HEK293 (cell line): Measurements from ENCODE around the gene TMCC2.
A peak's percentile ranks its signal among the peaks of the same experiment; 100 is the strongest.

ENCODE experiments used
- CTCF ChIA-PET: fragments of 350-600 bp; formaldehyde crosslinking; extraction: SDS; loops from one replicate; lab custom pipeline; 2021; ENCODE audit warnings: antibody characterized with exemption; lab: Yijun Ruan, JAX
- POLR2A ChIA-PET: fragments of 300-600 bp; formaldehyde crosslinking; extraction: SDS; loops from one replicate; lab custom pipeline; 2020; ENCODE audit warnings: antibody characterized with exemption, inconsistent platforms; lab: Yijun Ruan, JAX
- H3K27ac ChIP-seq: fragments of 200-500 bp; sonication (Bioruptor generic); 2 replicates; pipeline ENCODE4 v1.5.1; 2014; ENCODE audit warnings: low read depth, low read length, control low read depth, inconsistent platforms; ENCODE audit errors: extremely low read depth
- H3K36me3 ChIP-seq, 2 experiments: fragments of 200-500 bp in 1 of 2; sonication (Bioruptor generic) in 1 of 2; 1 replicate in 1 of 2; 2 replicates in 1 of 2; pipeline ENCODE4 v1.5.1; 2014 to 2017; ENCODE audit warnings: inconsistent platforms in 2 of 2, low read length in 2 of 2; ENCODE audit not compliant: control insufficient read depth in 2 of 2, insufficient read depth in 1 of 2
- H3K4me1 ChIP-seq: fragments of 200-500 bp; sonication (Bioruptor generic); 2 replicates; pipeline ENCODE4 v1.5.1; 2014; ENCODE audit warnings: mild to moderate bottlenecking, low read length, inconsistent platforms; ENCODE audit not compliant: control insufficient read depth, insufficient read depth
- H3K4me3 ChIP-seq: 2 replicates; pipeline ENCODE4 v1.5.1; 2011; ENCODE audit warnings: low read depth, mild to moderate bottlenecking, control low read depth, low read length, moderate library complexity
- H3K9me3 ChIP-seq: fragments of 200-500 bp; sonication (Bioruptor generic); 2 replicates; pipeline ENCODE4 v1.5.1; 2014; ENCODE audit warnings: low read depth, low read length, inconsistent platforms; ENCODE audit not compliant: control insufficient read depth, insufficient read depth
- ATF2 ChIP-seq: fragments of 450-650 bp; formaldehyde crosslinking; IDR thresholded peaks from 2 replicates; pipeline ENCODE4 v1.5.1; 2016; ENCODE audit warnings: missing biosample characterization, missing genetic modification characterization, low read depth
- CTCF ChIP-seq: fragments of 450-650 bp; formaldehyde crosslinking; IDR thresholded peaks from 2 replicates; pipeline ENCODE4 v1.5.1; 2016; ENCODE audit warnings: missing biosample characterization, missing genetic modification characterization
- KLF8 ChIP-seq: fragments of 450-650 bp; formaldehyde crosslinking; IDR thresholded peaks from 2 replicates; pipeline ENCODE4 v1.5.1; 2016; ENCODE audit warnings: missing biosample characterization, missing genetic modification characterization
- PRDM10 ChIP-seq: fragments of 450-650 bp; formaldehyde crosslinking; IDR thresholded peaks from 2 replicates; pipeline ENCODE4 v1.5.1; 2016; ENCODE audit warnings: missing biosample characterization, missing genetic modification characterization
- PRDM6 ChIP-seq: fragments of 450-650 bp; formaldehyde crosslinking; IDR thresholded peaks from 2 replicates; pipeline ENCODE4 v1.5.1; 2017; ENCODE audit warnings: missing biosample characterization, missing genetic modification characterization
- ZBTB21 ChIP-seq: fragments of 450-650 bp; formaldehyde crosslinking; IDR thresholded peaks from 2 replicates; pipeline ENCODE4 v1.5.1; 2017; ENCODE audit warnings: missing biosample characterization, missing genetic modification characterization
- ZIC2 ChIP-seq: fragments of 450-650 bp; formaldehyde crosslinking; IDR thresholded peaks from 2 replicates; pipeline ENCODE4 v1.5.1; 2016; ENCODE audit warnings: missing biosample characterization, missing genetic modification characterization
- ZNF138 ChIP-seq: fragments of 450-650 bp; formaldehyde crosslinking; IDR thresholded peaks from 2 replicates; pipeline ENCODE4 v1.5.1; 2016; ENCODE audit warnings: missing biosample characterization, missing genetic modification characterization, borderline replicate concordance
- ZNF19 ChIP-seq: fragments of 450-650 bp; formaldehyde crosslinking; IDR thresholded peaks from 2 replicates; pipeline ENCODE4; 2016; ENCODE audit warnings: missing biosample characterization, missing genetic modification characterization, low read depth
- ZNF248 ChIP-seq: fragments of 450-650 bp; formaldehyde crosslinking; IDR thresholded peaks from 2 replicates; pipeline ENCODE4 v1.5.1; 2017; ENCODE audit warnings: missing biosample characterization, missing genetic modification characterization
- ZNF311 ChIP-seq: fragments of 450-650 bp; formaldehyde crosslinking; IDR thresholded peaks from 2 replicates; pipeline ENCODE4 v1.5.1; 2017; ENCODE audit warnings: missing biosample characterization, missing genetic modification characterization, borderline replicate concordance
- ZNF404 ChIP-seq: fragments of 450-650 bp; formaldehyde crosslinking; IDR thresholded peaks from 2 replicates; pipeline ENCODE4 v1.5.1; 2017; ENCODE audit warnings: missing biosample characterization, missing genetic modification characterization
- ZNF621 ChIP-seq: fragments of 450-650 bp; formaldehyde crosslinking; IDR thresholded peaks from 2 replicates; pipeline ENCODE4 v1.5.1; 2017; ENCODE audit warnings: missing biosample characterization, missing genetic modification characterization
- ZNF704 ChIP-seq: fragments of 450-650 bp; formaldehyde crosslinking; IDR thresholded peaks from 2 replicates; pipeline ENCODE4 v1.5.1; 2016; ENCODE audit warnings: missing biosample characterization, missing genetic modification characterization

The TMCC2 gene

GRCh38 chr1:205245096-205245495 is 17.4 kb downstream of the TMCC2 start:
- H3K27ac ChIP-seq = no peak overlapping the region
- ChIA-PET POLR2A (no interaction called here), CTCF (interaction anchor here (0.6 to 3.6 kb wide), 4 partner anchors 11 to 343 kb away, joined by 3 to 30 read pairs (median 4); no protein-coding TSS in a partner anchor)
- no peak for TF ChIP-seq ZNF621 (tag by site-specific recombination)
- TF ChIP-seq ZNF19 = no peak
- TF ChIP-seq ZNF404 (tag by site-specific recombination) = no peak
- TF ChIP-seq KLF8 (tag by site-specific recombination) = no peak
- peaks cover 0 to 9% of the 10 kb centered on the region in 2 experiments; a peak in 1 of 3 replicates for H3K36me3 ChIP-seq
- H3K4me1 ChIP-seq = peaks cover 12% of the 10 kb centered on the region
- H3K9me3 ChIP-seq = no peaks in the 10 kb centered on the region
- no peak overlapping the region for H3K4me3 ChIP-seq

- Histone ChIP-seq H3K4me1 (peaks cover 12% of the 10 kb centered on the region), H3K9me3 (no peaks in the 10 kb centered on the region), H3K4me3 (no peak overlapping the region), H3K27ac (no peak overlapping the region), H3K36me3 (peaks cover 0 to 9% of the 10 kb centered on the region in 2 experiments; a peak in 1 of 3 replicates)
- CTCF ChIA-PET = interaction anchor here (0.7 to 3.6 kb wide), 9 partner anchors 9 to 439 kb away, joined by 3 to 30 read pairs (median 3); partner anchors contain the start of gene RBBP5
- TF ChIP-seq PRDM10 (tag by site-specific recombination) (peak; percentile 15; the same call in 1 of the 2 replicates), PRDM6 (tag by site-specific recombination) (no peak)
- POLR2A ChIA-PET = interaction anchor here (2.4 kb wide), 1 partner anchor 17 kb away, joined by 7 read pairs; no protein-coding TSS in a partner anchor
Measured at GRCh38 chr1:205246351-205247119, 18.8 kb downstream of the TMCC2 start.

GRCh38 chr1:205247130-205247921 is 19.6 kb downstream of the TMCC2 start:
- no peak overlapping the region for H3K4me3 ChIP-seq
- H3K27ac ChIP-seq = no peak overlapping the region
- CTCF ChIA-PET = interaction anchor here (0.7 to 3.6 kb wide), 8 partner anchors 8 to 638 kb away, joined by 3 to 30 read pairs (median 3); partner anchors contain the start of gene RBBP5
- POLR2A ChIA-PET = interaction anchor here (0.7 to 2.4 kb wide), 2 partner anchors 9 to 18 kb away, joined by 3 to 7 read pairs; no protein-coding TSS in a partner anchor
- H3K36me3 ChIP-seq = peaks cover 0 to 2% of the 10 kb centered on the region in 2 experiments; a peak in 1 of 3 replicates
- no peaks in the 10 kb centered on the region for H3K9me3 ChIP-seq
- H3K4me1 ChIP-seq = peaks cover 12% of the 10 kb centered on the region
- TF ChIP-seq CTCF (tag by site-specific recombination) (no peak), ZNF138 (no peak), ZBTB21 (no peak; the same call in 1 of the 2 replicates), ZNF311 (tag by site-specific recombination) (no peak), ZNF704 (no peak), ZIC2 (tag by site-specific recombination) (peak; percentile 27; the same call in 1 of the 2 replicates), ATF2 (tag by site-specific recombination) (peak; percentile 75), ZNF248 (tag by site-specific recombination) (no peak)
